ENCODE data around the gene HOXA7. TPM values are rescaled to one million over a fixed set of nuclear protein-coding genes. Genes with fewer than 3 reads are reported as not detected.

The HOXA7 gene
- total and polyA plus RNA-seq, 10 of the 15 experiments (the other 5 are each of a cell fraction or from before 2014, with no cell fraction given): not detected

DNA sequence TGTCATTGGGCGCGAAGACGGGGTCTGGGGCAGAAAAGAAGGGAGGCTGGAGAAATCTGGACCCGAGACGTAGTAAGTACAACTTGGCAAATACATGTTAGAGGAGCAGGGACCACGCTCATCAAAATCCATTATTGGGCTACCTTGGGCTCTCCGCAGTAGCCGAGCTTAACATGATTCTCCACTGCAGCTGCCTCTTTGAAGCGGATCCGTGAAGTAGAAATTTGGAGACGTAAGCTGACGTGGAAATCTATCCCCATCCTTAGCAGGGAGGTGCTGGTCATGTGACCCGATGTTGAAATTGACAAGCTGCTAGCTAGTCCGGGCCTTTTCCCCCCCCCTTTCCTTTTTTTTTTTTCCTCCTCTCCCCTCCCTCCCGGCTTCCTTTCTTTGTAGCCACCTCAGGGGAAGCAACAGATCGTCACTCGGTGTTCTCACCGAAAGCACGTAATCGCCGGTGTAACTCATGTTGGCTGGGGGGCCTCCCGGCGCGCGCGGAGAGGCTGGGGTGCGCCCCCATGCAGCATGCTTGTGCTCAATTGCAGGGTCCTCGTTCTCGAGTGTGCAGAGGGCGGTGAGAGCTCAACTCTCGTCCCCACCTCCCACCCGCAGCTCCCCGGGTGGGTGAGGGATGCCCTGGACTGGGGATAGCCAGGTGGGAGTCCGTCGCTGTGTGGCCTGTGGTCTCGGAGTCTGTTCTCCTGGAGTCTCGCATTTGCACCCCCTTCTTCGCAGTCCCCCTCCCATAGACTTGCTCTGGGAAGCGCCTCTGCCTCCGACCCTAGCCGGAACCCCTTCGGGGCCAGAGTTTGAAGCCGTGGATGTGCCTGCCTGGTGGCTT lies 28.8 kb upstream of the HOXA7 start, which contains the start of gene HOXA11:
Gene HOXA11, minus strand, starts transcription at position 220 of the 841 bp plus-strand sequence. Its CDS starts 88 bp downstream, at position 132.
- Histone ChIP-seq H3K27me3 (replicated peaks in 1 of 2; ENCODE audit: control insufficient read depth in 2 of 2, insufficient read depth in 2 of 2, low read length in 1 of 2) (peaks cover 42 to 52% of the 10 kb centered on the region in 2 experiments), H2AFZ (ENCODE audit: control insufficient read depth, low read depth, low read length) (no peak within 1 kb of the TSS; the same call in 1 of the 2 replicates), H3K79me2 (ENCODE audit: control insufficient read depth, insufficient read depth, low read length) (no peaks in the 10 kb centered on the region), H3K27ac (ENCODE audit: control insufficient read depth, insufficient read depth) (no peak within 1 kb of the TSS), H3K36me3 (ENCODE audit: control insufficient read depth in 2 of 2, insufficient read depth in 2 of 2, low read length in 1 of 2) (no peaks in the 10 kb centered on the region), H3K4me2 (ENCODE audit: control insufficient read depth, insufficient read depth) (peak within 1 kb of the TSS; percentile 22), H3K4me1 (ENCODE audit: control insufficient read depth, insufficient read depth, low read length) (no peaks in the 10 kb centered on the region), H4K20me1 (ENCODE audit: control insufficient read depth, insufficient read depth) (no peaks in the 10 kb centered on the region), H3K9ac (ENCODE audit: control insufficient read depth, insufficient read depth, low read length) (no peak within 1 kb of the TSS), H3K4me3 (no peak within 1 kb of the TSS), H3K9me3 (replicated peaks; ENCODE audit: control insufficient read depth, insufficient read depth, low read length) (no peaks in the 10 kb centered on the region; the same call in 2 of the 3 replicates)
- ChIA-PET RAD21 (ENCODE audit: unreplicated experiment) (interaction anchor here (1.4 kb wide), 1 partner anchor 11 kb away, joined by 4 read pairs; no protein-coding TSS in a partner anchor), CTCF (no interaction called here), POLR2A (no interaction called here), SMC1A (ENCODE audit: uncharacterized antibody, unreplicated experiment) (no interaction called here)
- 28% methylated on average over 33 of the region's 43 CpGs for WGBS (ENCODE audit: insufficient coverage, insufficient replicate concordance, low lambda C conversion rate, missing lambda C conversion rate)
- BruUV-seq (replicated peaks): no TSS peak
- in situ Hi-C loops (cut with MboI) (no loop called here), intact Hi-C loops (cut with micrococcal nuclease; ENCODE audit: unreplicated experiment) (no loop called here)
- DNase-seq (ENCODE audit: low read depth, low spot score): no peak
- TF ChIP-seq RFX5 (IDR thresholded peaks at IDR 0.05; ENCODE audit: low read depth, low read length): no peak
- FAIRE-seq: no peak
- no peak for ATAC-seq

DNA sequence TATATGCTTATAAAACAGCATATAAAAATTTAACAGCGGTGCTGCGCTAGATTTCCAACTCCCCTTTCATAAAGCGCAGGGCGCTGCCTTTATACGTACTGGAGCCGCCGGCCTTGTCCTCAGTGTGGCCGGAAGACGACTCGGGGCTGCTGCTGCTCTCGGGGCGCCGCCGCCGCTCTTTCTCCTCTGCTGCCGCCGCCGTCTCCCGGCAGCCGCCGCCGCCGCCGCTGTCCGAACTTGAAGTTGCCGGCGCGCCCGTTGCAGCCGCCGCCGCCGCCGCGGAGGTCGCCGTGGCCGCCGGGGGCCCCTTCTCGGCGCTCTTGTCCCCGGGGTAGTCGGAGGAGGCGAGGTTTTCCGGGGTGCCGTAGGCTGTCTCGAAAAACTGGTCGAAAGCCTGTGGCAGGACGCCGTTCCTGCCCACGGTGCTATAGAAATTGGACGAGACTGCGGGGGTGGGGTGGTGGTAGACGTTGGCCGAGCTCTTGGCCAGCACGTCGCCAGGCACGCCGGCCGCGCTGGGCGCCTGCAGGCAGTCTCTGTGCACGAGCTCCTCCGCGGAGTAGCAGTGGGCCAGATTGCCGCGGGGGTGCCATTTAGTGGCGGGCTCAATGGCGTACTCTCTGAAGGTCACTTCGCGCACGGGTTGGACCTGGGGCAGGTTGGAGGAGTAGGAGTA lies 28.0 kb upstream of the HOXA7 start:
- SMC1A ChIA-PET (ENCODE audit: uncharacterized antibody, unreplicated experiment): no interaction called here
- H3K27me3 ChIP-seq (replicated peaks in 1 of 2; ENCODE audit: control insufficient read depth in 2 of 2, insufficient read depth in 2 of 2, low read length in 1 of 2): peaks cover 37 to 50% of the 10 kb centered on the region in 2 experiments
- WGBS (ENCODE audit: insufficient coverage, insufficient replicate concordance, low lambda C conversion rate, missing lambda C conversion rate): 33% methylated on average over 64 of the region's 72 CpGs
- H4K20me1 ChIP-seq (ENCODE audit: control insufficient read depth, insufficient read depth): no peaks in the 10 kb centered on the region
- no peak overlapping the region for H3K4me3 ChIP-seq
- peak overlapping the region; percentile 22 for H3K4me2 ChIP-seq (ENCODE audit: control insufficient read depth, insufficient read depth)
- H3K27ac ChIP-seq (ENCODE audit: control insufficient read depth, insufficient read depth): no peak overlapping the region
- no peaks in the 10 kb centered on the region for H3K4me1 ChIP-seq (ENCODE audit: control insufficient read depth, insufficient read depth, low read length)
- BruUV-seq (replicated peaks): no TSS peak
- in situ Hi-C loops (cut with MboI) (no loop called here), intact Hi-C loops (cut with micrococcal nuclease; ENCODE audit: unreplicated experiment) (no loop called here)
- H3K36me3 ChIP-seq (ENCODE audit: control insufficient read depth in 2 of 2, insufficient read depth in 2 of 2, low read length in 1 of 2): no peaks in the 10 kb centered on the region
- peak; percentile 71 for ATAC-seq
- no peaks in the 10 kb centered on the region; the same call in 2 of the 3 replicates for H3K9me3 ChIP-seq (replicated peaks; ENCODE audit: control insufficient read depth, insufficient read depth, low read length)
- no peak for FAIRE-seq
- no peak overlapping the region for H3K9ac ChIP-seq (ENCODE audit: control insufficient read depth, insufficient read depth, low read length)
- CTCF ChIA-PET: no interaction called here
- no peaks in the 10 kb centered on the region for H3K79me2 ChIP-seq (ENCODE audit: control insufficient read depth, insufficient read depth, low read length)
- no peak overlapping the region for H2AFZ ChIP-seq (ENCODE audit: control insufficient read depth, low read depth, low read length)
- POLR2A ChIA-PET: no interaction called here
- RAD21 ChIA-PET (ENCODE audit: unreplicated experiment): interaction anchor here (0.7 to 1.4 kb wide), 2 partner anchors 11 to 1820 kb away, joined by 3 to 4 read pairs; no protein-coding TSS in a partner anchor
- no peak for DNase-seq (ENCODE audit: low read depth, low spot score)
- TF ChIP-seq SREBF2 (IDR thresholded peaks at IDR 0.05; ENCODE audit: low read length): no peak
- no peak for TF ChIP-seq RAD51 (IDR thresholded peaks at IDR 0.05)
- no peak for TF ChIP-seq LARP7 (IDR thresholded peaks at IDR 0.05)
- TF ChIP-seq CBX5 (IDR thresholded peaks at IDR 0.05; ENCODE audit: low read depth): no peak
- TF ChIP-seq, protein P1, sequence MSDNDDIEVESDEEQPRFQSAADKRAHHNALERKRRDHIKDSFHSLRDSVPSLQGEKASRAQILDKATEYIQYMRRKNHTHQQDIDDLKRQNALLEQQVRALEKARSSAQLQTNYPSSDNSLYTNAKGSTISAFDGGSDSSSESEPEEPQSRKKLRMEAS (IDR thresholded peaks at IDR 0.05; ENCODE audit: low read depth, low read length): no peak
- TF ChIP-seq YBX1 (IDR thresholded peaks at IDR 0.05): no peak
- no peak for TF ChIP-seq CTCF (IDR thresholded peaks at IDR 0.05 in 2 of 3, conservative IDR thresholded peaks at IDR 0.05 in 1 of 3; ENCODE audit: control insufficient read depth in 2 of 3, extremely low read depth in 1 of 3, insufficient read depth in 1 of 3, low read depth in 3 of 3, low read length in 3 of 3)
- no peak for TF ChIP-seq PBX3 (IDR thresholded peaks at IDR 0.05; ENCODE audit: insufficient replicate concordance, low read depth, low read length)
- TF ChIP-seq EZH2 (IDR thresholded peaks at IDR 0.05; ENCODE audit: borderline replicate concordance, control insufficient read depth, low read depth, low read length): no peak
- no peak for TF ChIP-seq POU2F2 (IDR thresholded peaks at IDR 0.05; ENCODE audit: borderline replicate concordance, low read depth, low read length)
- no peak for TF ChIP-seq ZSCAN29 (IDR thresholded peaks at IDR 0.05)
